Neural progenitor cell (in vitro differentiated cells): Measurements from ENCODE around the gene KCNJ9. TPM values are rescaled to one million over a fixed set of nuclear protein-coding genes. Genes with fewer than 3 reads are reported as not detected.

Source experiments
- DNase-seq: peaks from one replicate; pipeline ENCODE4 v3.0.0-alpha.2; 2016; ENCODE audit warnings: low spot score
- H2AFZ ChIP-seq: fragments of 200-600 bp; sonication (generic); replicated peaks from 2 replicates; pipeline ENCODE4 v1.6.1; 2016; ENCODE audit warnings: antibody characterized with exemption
- H3F3A ChIP-seq: fragments of 200-600 bp; sonication (generic); 2 replicates; pipeline ENCODE4 v1.6.1; 2016; ENCODE audit warnings: antibody characterized with exemption, low read depth
- H3K27ac ChIP-seq: fragments of 200-600 bp; sonication (generic); 2 replicates; pipeline ENCODE4 v1.5.1; 2016; ENCODE audit warnings: mild to moderate bottlenecking
- H3K27me3 ChIP-seq: fragments of 200-600 bp; sonication (generic); 2 replicates; pipeline ENCODE4 v1.6.1; 2016; ENCODE audit warnings: mild to moderate bottlenecking, moderate library complexity
- H3K36me3 ChIP-seq: fragments of 200-600 bp; sonication (generic); 2 replicates; pipeline ENCODE4 v1.5.1; 2016
- H3K4me1 ChIP-seq: fragments of 200-600 bp; sonication (generic); 2 replicates; pipeline ENCODE4 v1.6.1; 2016; ENCODE audit warnings: mixed run types
- H3K4me2 ChIP-seq: fragments of 200-600 bp; sonication (generic); 2 replicates; pipeline ENCODE4 v1.6.1; 2016
- H3K4me3 ChIP-seq: fragments of 200-600 bp; sonication (generic); 2 replicates; pipeline ENCODE4 v1.5.1; 2016
- H3K79me2 ChIP-seq: fragments of 200-600 bp; sonication (generic); 2 replicates; pipeline ENCODE4 v1.6.1; 2016; ENCODE audit warnings: low read depth
- H3K9ac ChIP-seq: fragments of 200-600 bp; sonication (generic); 2 replicates; pipeline ENCODE4 v1.6.1; 2016
- H3K9me3 ChIP-seq: fragments of 200-600 bp; sonication (generic); 2 replicates; pipeline ENCODE4 v1.5.1; 2016; ENCODE audit warnings: low read depth
- H4K20me1 ChIP-seq: fragments of 200-600 bp; sonication (generic); 2 replicates; pipeline ENCODE4 v1.6.1; 2016; ENCODE audit warnings: low read depth
- H3K27ac Mint-ChIP-seq: 3 replicates; pipeline ENCODE4 v1.8.0; 2021; ENCODE audit warnings: mixed read lengths
- H3K27me3 Mint-ChIP-seq: 2 replicates; pipeline ENCODE4 v1.8.0; 2022; ENCODE audit warnings: low read depth, mild to moderate bottlenecking, inconsistent platforms, moderate library complexity, mixed read lengths; ENCODE audit not compliant: insufficient read depth
- H3K36me3 Mint-ChIP-seq: 3 replicates; pipeline ENCODE4 v1.8.0; 2021; ENCODE audit warnings: mixed read lengths
- H3K4me1 Mint-ChIP-seq: 3 replicates; pipeline ENCODE4 v1.8.0; 2021; ENCODE audit warnings: mixed read lengths
- H3K4me3 Mint-ChIP-seq: 3 replicates; pipeline ENCODE4 v1.8.0; 2021; ENCODE audit warnings: mild to moderate bottlenecking, moderate library complexity, mixed read lengths
- H3K9me3 Mint-ChIP-seq: 3 replicates; pipeline ENCODE4 v1.8.0; 2020; ENCODE audit warnings: mixed read lengths
- EZH2 ChIP-seq: fragments of 200-600 bp; sonication (generic); IDR thresholded peaks from 2 replicates; pipeline ENCODE4 v1.6.1; 2017; ENCODE audit warnings: antibody characterized with exemption, mild to moderate bottlenecking, moderate library complexity
- EZH2phosphoT487 ChIP-seq: fragments of 200-600 bp; sonication (generic); IDR thresholded peaks from 2 replicates; pipeline ENCODE4 v1.6.1; 2017; ENCODE audit warnings: antibody characterized with exemption
- total RNA-seq: library from RNA; depleted of rRNA; stranded (reverse); fragments of >200 nt; gene quantifications from 2 replicates; pipeline ENCODE4 v1.2.3, GENCODE V29; 2015; ENCODE audit warnings: low replicate concordance
- TF ChIP-seq, protein P1 (sequence below): fragments of 200-600 bp; sonication (generic); IDR thresholded peaks from 2 replicates; pipeline ENCODE4 v1.5.1; 2017; ENCODE audit warnings: antibody characterized with exemption, mild to moderate bottlenecking

The KCNJ9 gene
- total RNA-seq, 1 donor from 2014 or later: 0.09 TPM

DNA sequence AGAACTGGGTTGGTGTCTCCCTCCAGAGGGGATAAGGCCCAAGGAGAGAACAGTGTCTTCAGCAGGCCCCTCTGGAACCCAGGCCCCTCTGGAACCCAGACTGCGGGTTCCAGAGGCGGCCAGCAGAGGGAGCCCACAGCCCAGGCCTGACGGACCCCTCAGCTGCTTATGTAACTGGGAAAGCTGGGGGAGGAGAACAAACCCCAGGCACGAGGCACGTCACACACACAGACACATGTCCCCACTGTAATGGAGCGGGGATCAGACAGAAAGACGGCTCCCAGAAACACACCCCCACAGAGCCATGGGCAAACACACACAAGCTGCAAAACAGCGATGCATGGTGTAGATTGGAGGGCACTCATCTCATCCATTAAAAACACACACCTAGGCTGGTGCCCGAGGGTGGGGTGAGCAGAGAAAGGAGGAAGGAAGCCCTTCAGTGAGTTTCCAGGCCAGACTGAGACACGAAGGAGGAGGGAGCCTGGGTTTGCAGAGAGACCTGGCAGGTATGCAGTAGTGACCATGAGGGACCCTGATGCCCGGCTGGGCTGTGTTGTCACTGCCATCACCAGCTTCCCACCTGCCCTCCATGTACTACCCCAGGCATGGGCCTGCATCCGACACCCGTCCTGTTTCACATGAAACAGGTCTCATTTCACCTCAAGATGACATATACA is 19.8 kb downstream of the KCNJ9 start:
- peaks cover 14% of the 10 kb centered on the region for H3K27me3 Mint-ChIP-seq
- TF ChIP-seq EZH2: no peak
- TF ChIP-seq, protein P1, sequence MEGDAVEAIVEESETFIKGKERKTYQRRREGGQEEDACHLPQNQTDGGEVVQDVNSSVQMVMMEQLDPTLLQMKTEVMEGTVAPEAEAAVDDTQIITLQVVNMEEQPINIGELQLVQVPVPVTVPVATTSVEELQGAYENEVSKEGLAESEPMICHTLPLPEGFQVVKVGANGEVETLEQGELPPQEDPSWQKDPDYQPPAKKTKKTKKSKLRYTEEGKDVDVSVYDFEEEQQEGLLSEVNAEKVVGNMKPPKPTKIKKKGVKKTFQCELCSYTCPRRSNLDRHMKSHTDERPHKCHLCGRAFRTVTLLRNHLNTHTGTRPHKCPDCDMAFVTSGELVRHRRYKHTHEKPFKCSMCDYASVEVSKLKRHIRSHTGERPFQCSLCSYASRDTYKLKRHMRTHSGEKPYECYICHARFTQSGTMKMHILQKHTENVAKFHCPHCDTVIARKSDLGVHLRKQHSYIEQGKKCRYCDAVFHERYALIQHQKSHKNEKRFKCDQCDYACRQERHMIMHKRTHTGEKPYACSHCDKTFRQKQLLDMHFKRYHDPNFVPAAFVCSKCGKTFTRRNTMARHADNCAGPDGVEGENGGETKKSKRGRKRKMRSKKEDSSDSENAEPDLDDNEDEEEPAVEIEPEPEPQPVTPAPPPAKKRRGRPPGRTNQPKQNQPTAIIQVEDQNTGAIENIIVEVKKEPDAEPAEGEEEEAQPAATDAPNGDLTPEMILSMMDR: peak; percentile 93
- no peak for TF ChIP-seq EZH2phosphoT487
- H3K27ac Mint-ChIP-seq: peak overlapping the region; percentile 86
- peaks cover 11% of the 10 kb centered on the region for H4K20me1 ChIP-seq
- no peaks in the 10 kb centered on the region for H3K9me3 Mint-ChIP-seq
- peak overlapping the region; percentile 47 for H2AFZ ChIP-seq
- H3F3A ChIP-seq: peaks cover 54% of the 10 kb centered on the region
- H3K79me2 ChIP-seq: peaks cover 14% of the 10 kb centered on the region
- no peaks in the 10 kb centered on the region for H3K9me3 ChIP-seq
- H3K36me3 ChIP-seq: no peaks in the 10 kb centered on the region
- no peak overlapping the region for H3K4me3 ChIP-seq
- H3K27ac ChIP-seq: no peak overlapping the region
- H3K27me3 ChIP-seq: peaks cover 18% of the 10 kb centered on the region
- no peaks in the 10 kb centered on the region for H3K36me3 Mint-ChIP-seq
- peaks cover 69% of the 10 kb centered on the region for H3K4me1 Mint-ChIP-seq
- H3K4me1 ChIP-seq: peaks cover 46% of the 10 kb centered on the region
- no peak overlapping the region for H3K4me2 ChIP-seq
- no peak overlapping the region for H3K4me3 Mint-ChIP-seq
- H3K9ac ChIP-seq: no peak overlapping the region
- DNase-seq: peak; percentile 88

DNA sequence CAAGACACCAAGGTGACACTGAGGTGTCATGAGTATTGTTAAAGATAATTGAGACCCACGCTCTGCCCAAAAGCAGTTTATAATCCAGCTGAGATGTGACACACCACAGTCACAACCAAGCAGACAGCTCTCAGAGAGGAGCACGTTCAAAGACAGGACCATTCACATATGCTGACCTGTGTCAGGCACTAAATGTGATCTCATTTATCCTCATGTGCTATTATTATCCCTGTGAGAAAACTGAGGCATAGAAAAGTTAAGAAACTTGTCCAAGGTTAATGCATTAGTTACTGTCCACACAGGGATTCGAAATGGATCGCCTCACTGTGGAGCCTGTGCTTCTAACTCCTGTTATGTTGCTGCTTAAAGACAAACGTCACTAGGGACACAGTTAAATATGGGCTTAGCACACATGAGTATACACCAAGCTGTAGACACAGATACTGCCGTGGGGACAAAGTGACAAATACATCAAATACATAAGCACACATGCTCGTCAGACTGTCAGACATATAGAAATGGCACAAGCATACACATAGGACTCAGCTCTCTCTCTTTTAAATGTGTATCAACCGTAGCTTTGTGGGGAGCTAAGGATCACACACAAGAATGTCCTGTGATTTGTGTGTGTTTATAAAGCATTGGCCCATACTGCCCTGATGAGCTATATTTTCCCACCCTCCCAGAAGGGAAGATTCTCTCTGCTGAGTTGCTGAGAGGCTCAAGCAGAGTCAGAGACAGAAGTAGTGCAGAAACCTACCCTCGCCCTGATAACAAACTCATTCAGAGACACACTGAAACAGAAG is 20.6 kb downstream of the KCNJ9 start:
- DNase-seq: no peak
- Mint-ChIP-seq H3K27ac (peak overlapping the region; percentile 89), H3K27me3 (peaks cover 18% of the 10 kb centered on the region), H3K4me3 (no peak overlapping the region), H3K9me3 (no peaks in the 10 kb centered on the region), H3K4me1 (peaks cover 72% of the 10 kb centered on the region), H3K36me3 (no peaks in the 10 kb centered on the region)
- Histone ChIP-seq H3F3A (peaks cover 51% of the 10 kb centered on the region), H3K4me1 (peaks cover 51% of the 10 kb centered on the region), H3K79me2 (peaks cover 10% of the 10 kb centered on the region), H3K4me3 (no peak overlapping the region), H3K27me3 (peaks cover 18% of the 10 kb centered on the region), H3K4me2 (no peak overlapping the region), H3K27ac (no peak overlapping the region), H3K9ac (no peak overlapping the region), H3K36me3 (no peaks in the 10 kb centered on the region), H2AFZ (no peak overlapping the region), H4K20me1 (peaks cover 4% of the 10 kb centered on the region), H3K9me3 (no peaks in the 10 kb centered on the region)
- TF ChIP-seq, protein P1: no peak

DNA sequence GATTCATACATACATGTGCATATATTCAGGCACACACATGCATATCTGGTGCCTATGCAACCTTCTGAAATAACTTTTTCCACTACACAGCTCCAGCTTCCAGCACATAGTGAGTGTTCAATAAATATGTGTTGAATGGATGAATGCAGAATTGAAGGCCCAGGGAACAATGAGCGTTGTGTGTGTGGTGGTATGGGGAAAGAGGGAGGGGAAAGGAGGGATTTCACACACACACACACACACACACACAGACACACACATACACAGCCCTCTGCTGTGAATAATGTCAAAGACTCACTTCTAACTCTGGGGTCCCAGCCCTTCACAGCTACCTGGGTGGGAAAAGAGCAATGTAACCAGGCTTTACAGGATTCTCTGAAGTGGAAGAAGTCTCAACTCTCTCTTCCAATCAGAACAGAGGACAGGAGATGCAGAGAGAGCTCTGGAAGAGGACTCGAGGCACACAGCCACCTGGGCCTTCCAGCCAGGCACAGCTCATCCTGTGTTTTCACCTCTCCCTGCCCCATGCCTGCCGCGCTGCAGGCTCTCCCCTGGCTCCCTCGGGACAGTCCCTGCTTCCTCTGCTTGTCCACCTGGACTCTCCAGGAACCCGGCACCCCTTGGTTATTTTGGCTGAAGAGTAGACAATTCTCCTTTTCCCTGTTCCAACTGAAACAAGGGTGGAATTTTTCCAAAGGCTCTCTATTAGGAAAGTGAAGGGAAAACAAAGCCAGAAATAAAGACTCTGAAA is 22.5 kb downstream of the KCNJ9 start:
- Histone ChIP-seq H3K79me2 (no peaks in the 10 kb centered on the region), H3K4me3 (no peak overlapping the region), H3K9ac (no peak overlapping the region), H3K36me3 (no peaks in the 10 kb centered on the region), H3K9me3 (no peaks in the 10 kb centered on the region), H3K27ac (peak overlapping the region; percentile 6), H3K27me3 (peaks cover 12% of the 10 kb centered on the region), H3F3A (peaks cover 62% of the 10 kb centered on the region), H2AFZ (peak overlapping the region; percentile 80), H3K4me2 (peak overlapping the region; percentile 2), H3K4me1 (peaks cover 58% of the 10 kb centered on the region), H4K20me1 (no peaks in the 10 kb centered on the region)
- no peaks in the 10 kb centered on the region for H3K36me3 Mint-ChIP-seq
- no peaks in the 10 kb centered on the region for H3K9me3 Mint-ChIP-seq
- no peak overlapping the region for H3K4me3 Mint-ChIP-seq
- no peak for TF ChIP-seq EZH2phosphoT487
- TF ChIP-seq, protein P1: no peak
- TF ChIP-seq EZH2: no peak
- peaks cover 16% of the 10 kb centered on the region for H3K27me3 Mint-ChIP-seq
- peak overlapping the region; percentile 3 for H3K27ac Mint-ChIP-seq
- peaks cover 76% of the 10 kb centered on the region for H3K4me1 Mint-ChIP-seq
- DNase-seq: no peak
